Measurements from ENCODE around the gene SRD5A1.

GRCh38 chr5:6705088-6705487 is 71.8 kb downstream of the SRD5A1 start:
- TF ChIP-seq CTCF (conservative IDR thresholded peaks at IDR 0.05; ENCODE audit: low read depth, low read length) (no peak), EZH2 (IDR thresholded peaks at IDR 0.05; ENCODE audit: low read length, unreplicated experiment) (no peak), EZH2phosphoT487 (IDR thresholded peaks at IDR 0.05; ENCODE audit: borderline replicate concordance, low read length) (no peak)
